SU-DHL-6 (cell line): Measurements from ENCODE around the gene CTNND2.

Experiments used
- EZH2phosphoT487 ChIP-seq: fragments of 200-600 bp; sonication (generic), shearing (Covaris generic); conservative IDR thresholded peaks from 2 replicates; pipeline ENCODE4 v1.6.1; 2018; ENCODE audit warnings: mild to moderate bottlenecking, antibody characterized with exemption, low read length, moderate library complexity, mixed read lengths
- TF ChIP-seq, protein P1 (sequence below): fragments of 200-600 bp; sonication (generic); IDR thresholded peaks from one replicate; pipeline ENCODE4 v1.5.1; 2017; ENCODE audit warnings: antibody characterized with exemption, mild to moderate bottlenecking, low read length, moderate library complexity; ENCODE audit not compliant: insufficient read depth, poor library complexity, severe bottlenecking

DNA sequence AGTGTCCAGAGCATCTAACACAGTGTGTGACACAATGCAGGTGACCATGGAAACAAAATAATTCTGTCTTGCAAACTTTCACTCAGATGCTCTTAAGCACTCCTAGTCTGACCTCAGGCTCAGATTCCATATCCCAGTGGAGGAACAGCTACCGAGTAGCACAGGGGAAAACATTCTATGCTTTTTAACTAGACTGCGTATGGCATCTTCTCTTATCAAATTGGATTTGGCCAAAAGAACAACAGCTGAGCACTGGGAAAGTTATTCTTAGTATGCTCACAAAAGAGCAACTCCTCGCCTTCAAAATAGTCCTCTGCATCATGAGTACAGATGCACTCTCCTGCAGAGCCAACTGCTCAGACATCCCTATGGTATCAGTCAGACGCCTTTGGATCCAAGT lies 615.0 kb downstream of the CTNND2 start:
- TF ChIP-seq, protein P1, sequence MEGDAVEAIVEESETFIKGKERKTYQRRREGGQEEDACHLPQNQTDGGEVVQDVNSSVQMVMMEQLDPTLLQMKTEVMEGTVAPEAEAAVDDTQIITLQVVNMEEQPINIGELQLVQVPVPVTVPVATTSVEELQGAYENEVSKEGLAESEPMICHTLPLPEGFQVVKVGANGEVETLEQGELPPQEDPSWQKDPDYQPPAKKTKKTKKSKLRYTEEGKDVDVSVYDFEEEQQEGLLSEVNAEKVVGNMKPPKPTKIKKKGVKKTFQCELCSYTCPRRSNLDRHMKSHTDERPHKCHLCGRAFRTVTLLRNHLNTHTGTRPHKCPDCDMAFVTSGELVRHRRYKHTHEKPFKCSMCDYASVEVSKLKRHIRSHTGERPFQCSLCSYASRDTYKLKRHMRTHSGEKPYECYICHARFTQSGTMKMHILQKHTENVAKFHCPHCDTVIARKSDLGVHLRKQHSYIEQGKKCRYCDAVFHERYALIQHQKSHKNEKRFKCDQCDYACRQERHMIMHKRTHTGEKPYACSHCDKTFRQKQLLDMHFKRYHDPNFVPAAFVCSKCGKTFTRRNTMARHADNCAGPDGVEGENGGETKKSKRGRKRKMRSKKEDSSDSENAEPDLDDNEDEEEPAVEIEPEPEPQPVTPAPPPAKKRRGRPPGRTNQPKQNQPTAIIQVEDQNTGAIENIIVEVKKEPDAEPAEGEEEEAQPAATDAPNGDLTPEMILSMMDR: no peak
- no peak for TF ChIP-seq EZH2phosphoT487
